Ovary (tissue), 9 donors: Measurements from ENCODE around the gene AHR. TPM values are rescaled to one million over a fixed set of nuclear protein-coding genes. Genes with fewer than 3 reads are reported as not detected.

ENCODE experiments used
- DNase-seq, 5 donors: peaks; one replicate each; pipeline ENCODE4 v3.0.0-alpha.2; 2019 to 2020
- H3K27ac ChIP-seq, 2 donors: fragments of 200-600 bp; one replicate each; pipeline versions ENCODE4 v1.5.1 to v1.8.0; 2019 to 2022
- H3K27me3 ChIP-seq: fragments of 200-600 bp; one replicate; pipeline ENCODE4 v1.8.0; 2022
- H3K36me3 ChIP-seq: fragments of 200-600 bp; sonication (generic); one replicate; pipeline ENCODE4 v1.5.1; 2019
- H3K4me1 ChIP-seq: one replicate; pipeline ENCODE4 v1.8.1; 2013; ENCODE audit warnings: mild to moderate bottlenecking, moderate library complexity; ENCODE audit not compliant: insufficient read depth
- H3K4me3 ChIP-seq: fragments of 200-600 bp; sonication (generic); one replicate; pipeline ENCODE4 v1.5.1; 2017
- H3K9me3 ChIP-seq, 2 donors: fragments of 200-600 bp in 1 of 2; sonication (generic) in 1 of 2; one replicate each; pipeline versions ENCODE4 v1.5.1 to v1.8.1; 2013 to 2019; ENCODE audit warnings: mild to moderate bottlenecking in 1 of 2, moderate library complexity in 1 of 2
- CTCF ChIP-seq, 3 donors: fragments of 450-650 bp in 2 of 3; fragments of 200-600 bp in 1 of 3; IDR thresholded peaks; one replicate each; pipeline versions ENCODE4 v1.5.1 to v1.8.0; 2016 to 2022; ENCODE audit warnings: antibody characterized with exemption in 3 of 3, mild to moderate bottlenecking in 1 of 3
- EP300 ChIP-seq: sonication (generic); formaldehyde crosslinking; IDR thresholded peaks from one replicate; pipeline ENCODE4 v1.6.1; 2017; ENCODE audit warnings: antibody characterized with exemption
- POLR2A ChIP-seq: fragments of 450-650 bp; IDR thresholded peaks from one replicate; pipeline ENCODE4 v1.6.1; 2017; ENCODE audit warnings: antibody characterized with exemption, mild to moderate bottlenecking, moderate library complexity
- WGBS, 3 donors: extraction: QIAGEN DNeasy Blood & Tissue Kit in 1 of 3; methylation state at CpG; one replicate each; pipeline versions ENCODE4 v1.1.5 to v1.1.7; 2013 to 2017; 5-methylcytosine and 5-hydroxymethylcytosine counted together
- intact Hi-C, 4 donors: fragments of 100-400 bp; cut with DNase I; formaldehyde crosslinking; loops; one replicate each; pipeline versions ENCODE4 v1.11.0 to v1.15.1; 2022 to 2023
- polyA plus RNA-seq, 2 donors: library from polyadenylated mRNA; stranded (reverse); fragments of 200-250 nt in 1 of 2; fragments of 350-450 nt in 1 of 2; fragmentation: Illumina TruSeq in 1 of 2; extraction: RNeasy Lipid Tissue Mini Kit (QIAGEN cat#74804) in 1 of 2; gene quantifications; one replicate each; pipeline ENCODE4 v1.2.3, GENCODE V29; 2013 to 2014
- total RNA-seq, 7 donors: library from RNA; depleted of rRNA in 2 of 7; stranded (reverse); fragments of >200 nt in 2 of 7; fragmentation: NEBNext Ultra II Directional in 3 of 7; extraction: Animal tissue kit (Norgen Biotek cat#: 25700) in 3 of 7; gene quantifications; one replicate each; pipeline versions ENCODE4 v1.1.0 to v1.2.4, GENCODE V29; 2016 to 2023
- donor health status: DM: no; HTN: no; CAD: no; lungs with moderate emphysema.
- donor health status: DM: no; HTN: no; CAD: no.
- donor health status: Bipolar disorder and iron deficiency.
- donor health status: DM: yes; HTN: yes; CAD: no.
- donor health status: DM: no; HTN: no; CAD: no.
- donor health status: DM: yes; HTN: yes; CAD: no.

AHR gene
- total and polyA plus RNA-seq, 9 donors: 9.7 to 105 (median 40.9) TPM

GRCh38 chr7:17328641-17329040 is 30.2 kb downstream of the AHR start:
- no peak overlapping the region for H3K4me3 ChIP-seq
- H3K4me1 ChIP-seq: no peaks in the 10 kb centered on the region
- intact Hi-C loops: no loop called here
- H3K27ac ChIP-seq: no peak overlapping the region
- no peaks in the 10 kb centered on the region for H3K9me3 ChIP-seq
- TF ChIP-seq CTCF (IDR thresholded peaks at IDR 0.05) (no peak), EP300 (no peak), POLR2A (no peak)
- no peaks in the 10 kb centered on the region for H3K27me3 ChIP-seq
- no peak for DNase-seq
- no peaks in the 10 kb centered on the region for H3K36me3 ChIP-seq

GRCh38 chr7:17329440-17329839 is 31.0 kb downstream of the AHR start:
- TF ChIP-seq CTCF (IDR thresholded peaks at IDR 0.05) (no peak), EP300 (no peak), POLR2A (no peak)
- no peaks in the 10 kb centered on the region for H3K36me3 ChIP-seq
- no peak overlapping the region for H3K4me3 ChIP-seq
- no peaks in the 10 kb centered on the region for H3K27me3 ChIP-seq
- H3K9me3 ChIP-seq: no peaks in the 10 kb centered on the region
- H3K27ac ChIP-seq: no peak overlapping the region
- intact Hi-C loops: no loop called here
- H3K4me1 ChIP-seq: no peaks in the 10 kb centered on the region
- no peak for DNase-seq

- no peak overlapping the region for H3K27ac ChIP-seq
- DNase-seq: no peak
- no peaks in the 10 kb centered on the region for H3K9me3 ChIP-seq
- H3K36me3 ChIP-seq: no peaks in the 10 kb centered on the region
- H3K4me3 ChIP-seq: no peak overlapping the region
- WGBS, 3 donors: 92 to 96% (median 94%) methylated on average over 2 of the region's 2 CpGs
- H3K27me3 ChIP-seq: no peaks in the 10 kb centered on the region
- no peak for TF ChIP-seq CTCF (IDR thresholded peaks at IDR 0.05)
- no peak for TF ChIP-seq POLR2A
- TF ChIP-seq EP300: no peak
- no peaks in the 10 kb centered on the region for H3K4me1 ChIP-seq
- intact Hi-C loops: no loop called here
Observed at GRCh38 chr7:17331891-17332501, 33.5 kb downstream of the AHR start.

GRCh38 chr7:17333221-17333620 is 34.8 kb downstream of the AHR start:
- no peak for DNase-seq
- Histone ChIP-seq H3K27ac (no peak overlapping the region), H3K4me3 (no peak overlapping the region), H3K4me1 (no peaks in the 10 kb centered on the region), H3K27me3 (no peaks in the 10 kb centered on the region), H3K9me3 (no peaks in the 10 kb centered on the region), H3K36me3 (no peaks in the 10 kb centered on the region)
- intact Hi-C loops: no loop called here
- TF ChIP-seq POLR2A (no peak), CTCF (IDR thresholded peaks at IDR 0.05) (no peak), EP300 (no peak)

- TF ChIP-seq EP300: no peak
- TF ChIP-seq POLR2A: no peak
- TF ChIP-seq CTCF (IDR thresholded peaks at IDR 0.05): no peak
- no peak overlapping the region for H3K4me3 ChIP-seq
- no peaks in the 10 kb centered on the region for H3K4me1 ChIP-seq
- no peaks in the 10 kb centered on the region for H3K9me3 ChIP-seq
- H3K27ac ChIP-seq: no peak overlapping the region
- no peaks in the 10 kb centered on the region for H3K36me3 ChIP-seq
- H3K27me3 ChIP-seq: no peaks in the 10 kb centered on the region
- DNase-seq: no peak
- WGBS, 3 donors: 60 to 75% (median 74%) methylated on average over 4 of the region's 4 CpGs
- intact Hi-C loops: no loop called here
Observed at GRCh38 chr7:17336168-17336567, 37.7 kb downstream of the AHR start.
